Smooth muscle cell (in vitro differentiated cells): ENCODE data around the gene TNFRSF8. TPM values are rescaled to one million over a fixed set of nuclear protein-coding genes. Genes with fewer than 3 reads are reported as not detected.

Source experiments
- DNase-seq: peaks from one replicate; lab custom pipeline; 2025; ENCODE audit not compliant: unreplicated experiment; lab: John Stamatoyannopoulos, UW
- H2AFZ ChIP-seq: fragments of 200-600 bp; sonication (generic); 2 replicates; pipeline ENCODE4 v1.6.0; 2016; ENCODE audit warnings: antibody characterized with exemption, low read depth, mild to moderate bottlenecking
- H3F3A ChIP-seq: fragments of 200-600 bp; sonication (generic); 2 replicates; pipeline ENCODE4 v1.6.0; 2017; ENCODE audit warnings: antibody characterized with exemption, low read depth
- H3K27ac ChIP-seq: fragments of 200-600 bp; sonication (generic); 2 replicates; pipeline ENCODE4 v1.5.1; 2016; ENCODE audit warnings: low read depth, mild to moderate bottlenecking
- H3K27me3 ChIP-seq: fragments of 200-600 bp; sonication (generic); 2 replicates; pipeline ENCODE4 v1.6.1; 2016; ENCODE audit warnings: low read depth, mild to moderate bottlenecking
- H3K36me3 ChIP-seq: fragments of 200-600 bp; sonication (generic); 2 replicates; pipeline ENCODE4 v1.5.1; 2016; ENCODE audit warnings: low read depth
- H3K4me1 ChIP-seq: fragments of 200-600 bp; sonication (generic); 2 replicates; pipeline ENCODE4 v1.5.1; 2016; ENCODE audit warnings: low read depth
- H3K4me2 ChIP-seq: fragments of 200-600 bp; sonication (generic); 2 replicates; pipeline ENCODE4 v1.6.0; 2016; ENCODE audit warnings: mild to moderate bottlenecking
- H3K4me3 ChIP-seq: fragments of 200-600 bp; sonication (generic); 2 replicates; pipeline ENCODE4 v1.5.1; 2016; ENCODE audit warnings: mild to moderate bottlenecking
- H3K79me2 ChIP-seq: fragments of 200-600 bp; sonication (generic); 2 replicates; pipeline ENCODE4 v1.6.0; 2016; ENCODE audit warnings: low read depth, mild to moderate bottlenecking
- H3K9ac ChIP-seq: fragments of 200-600 bp; sonication (generic); 2 replicates; pipeline ENCODE4 v1.6.0; 2016; ENCODE audit warnings: low read depth
- H3K9me3 ChIP-seq: fragments of 200-600 bp; sonication (generic); replicated peaks from 2 replicates; pipeline ENCODE4 v1.5.1; 2016; ENCODE audit warnings: low read depth
- H4K20me1 ChIP-seq: fragments of 200-600 bp; sonication (generic); 2 replicates; pipeline ENCODE4 v1.6.0; 2016; ENCODE audit warnings: low read depth
- CTCF ChIP-seq: fragments of 200-600 bp; sonication (generic); IDR thresholded peaks from 2 replicates; pipeline ENCODE4 v1.5.1; 2017; ENCODE audit warnings: borderline replicate concordance, mild to moderate bottlenecking, antibody characterized with exemption; ENCODE audit not compliant: insufficient read depth, poor library complexity, severe bottlenecking
- WGBS: methylation state at CpG from one replicate; pipeline ENCODE4 v1.1.7; 2016; ENCODE audit warnings: low lambda C conversion rate; 5-methylcytosine and 5-hydroxymethylcytosine counted together
- polyA plus RNA-seq: library from polyadenylated mRNA; unstranded; fragments of >200 nt; fragmentation: Nextera tagmentation; extraction: Ambion mirVana; gene quantifications from 2 replicates; pipeline ENCODE4 v1.2.1, GENCODE V29; 2016
- total RNA-seq: library from RNA; depleted of rRNA; stranded (reverse); fragments of >200 nt; gene quantifications from 2 replicates; pipeline ENCODE4 v1.2.3, GENCODE V29; 2014

The TNFRSF8 gene
- total and polyA plus RNA-seq, 2 experiments from 2014 or later: 0.54 to 1.3 TPM

GRCh38 chr1:12078938-12079861, 16.1 kb downstream of the TNFRSF8 start:
- Histone ChIP-seq H3K79me2 (no peaks in the 10 kb centered on the region), H3K27ac (no peak overlapping the region), H3K9me3 (no peaks in the 10 kb centered on the region), H3K4me1 (peaks cover 6% of the 10 kb centered on the region), H2AFZ (peak overlapping the region; percentile 69), H3F3A (peaks cover 18% of the 10 kb centered on the region), H3K27me3 (no peaks in the 10 kb centered on the region), H3K9ac (no peak overlapping the region), H4K20me1 (no peaks in the 10 kb centered on the region), H3K36me3 (no peaks in the 10 kb centered on the region), H3K4me3 (no peak overlapping the region), H3K4me2 (peak overlapping the region; percentile 55)
- peak; percentile 8 for DNase-seq
- TF ChIP-seq CTCF: peak; percentile 62
- 49% methylated on average over 21 of the region's 23 CpGs for WGBS

- no peak for DNase-seq
- no peak overlapping the region for H3K9ac ChIP-seq
- 78% methylated on average over 6 of the region's 6 CpGs for WGBS
- H3K9me3 ChIP-seq: no peaks in the 10 kb centered on the region
- no peak overlapping the region for H2AFZ ChIP-seq
- no peaks in the 10 kb centered on the region for H4K20me1 ChIP-seq
- no peak for TF ChIP-seq CTCF
- no peak overlapping the region for H3K4me3 ChIP-seq
- peaks cover 11% of the 10 kb centered on the region for H3F3A ChIP-seq
- no peak overlapping the region for H3K4me2 ChIP-seq
- no peaks in the 10 kb centered on the region for H3K27me3 ChIP-seq
- H3K36me3 ChIP-seq: no peaks in the 10 kb centered on the region
- no peak overlapping the region for H3K27ac ChIP-seq
- peaks cover 6% of the 10 kb centered on the region for H3K4me1 ChIP-seq
- H3K79me2 ChIP-seq: no peaks in the 10 kb centered on the region
These were observed 17.1 kb downstream of the TNFRSF8 start for GRCh38 chr1:12080156-12080555.

GRCh38 chr1:12080773-12081556, 17.9 kb downstream of the TNFRSF8 start:
- peaks cover 6% of the 10 kb centered on the region for H3K4me1 ChIP-seq
- H3K36me3 ChIP-seq: no peaks in the 10 kb centered on the region
- H2AFZ ChIP-seq: no peak overlapping the region
- no peak overlapping the region for H3K4me2 ChIP-seq
- WGBS: 96% methylated on average over 9 of the region's 9 CpGs
- TF ChIP-seq CTCF: no peak
- no peaks in the 10 kb centered on the region for H3K27me3 ChIP-seq
- H3K9me3 ChIP-seq: no peaks in the 10 kb centered on the region
- no peaks in the 10 kb centered on the region for H3K79me2 ChIP-seq
- H3K4me3 ChIP-seq: no peak overlapping the region
- H3K27ac ChIP-seq: no peak overlapping the region
- DNase-seq: no peak
- H4K20me1 ChIP-seq: no peaks in the 10 kb centered on the region
- H3K9ac ChIP-seq: no peak overlapping the region
- peaks cover 9% of the 10 kb centered on the region for H3F3A ChIP-seq
